NCI-H1092 (cell line): ENCODE measurements around the gene ECHDC3.
"Not testable (repeated sequence)": the region's sequence is repeated elsewhere in the genome, so short reads cannot be mapped to it uniquely, and the experiment has no call there.

Source experiments
- DNase-seq: peaks from one replicate; lab custom pipeline; 2025; lab: John Stamatoyannopoulos, UW

Gene ECHDC3

DNA sequence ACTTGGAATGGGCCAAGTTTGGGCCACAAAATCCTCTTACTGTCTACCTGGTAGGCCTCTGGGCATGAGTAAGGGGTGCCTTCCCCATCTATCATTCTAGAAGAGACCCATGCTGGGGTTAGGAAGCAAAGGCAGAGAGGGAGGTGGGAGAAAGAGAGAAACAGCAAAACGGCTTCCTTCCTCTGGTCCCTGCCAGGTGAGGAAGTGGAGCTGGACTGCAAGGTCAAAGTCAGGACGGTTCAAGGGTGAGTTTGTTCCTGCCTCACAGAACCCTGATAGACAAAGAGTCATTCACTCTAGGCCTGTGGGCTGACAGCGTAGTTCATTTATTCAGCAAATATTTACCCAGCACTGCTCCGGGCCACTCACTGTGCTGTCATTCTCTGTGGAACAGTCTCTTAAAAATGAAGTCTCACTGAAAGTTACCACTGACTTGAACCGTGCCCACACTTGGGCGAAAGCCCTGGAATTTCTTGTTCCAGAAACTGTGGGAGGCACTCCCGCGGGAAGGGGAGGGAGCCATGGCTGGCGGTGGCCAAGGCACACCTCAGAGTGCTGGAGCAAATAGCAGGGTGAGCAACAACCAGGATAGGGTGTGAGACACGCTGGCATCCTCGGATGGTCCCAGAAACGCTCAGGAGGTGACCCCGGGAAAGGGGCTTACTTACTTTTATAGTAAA, 26.2 kb upstream of the ECHDC3 start:
- no peak for DNase-seq

DNA sequence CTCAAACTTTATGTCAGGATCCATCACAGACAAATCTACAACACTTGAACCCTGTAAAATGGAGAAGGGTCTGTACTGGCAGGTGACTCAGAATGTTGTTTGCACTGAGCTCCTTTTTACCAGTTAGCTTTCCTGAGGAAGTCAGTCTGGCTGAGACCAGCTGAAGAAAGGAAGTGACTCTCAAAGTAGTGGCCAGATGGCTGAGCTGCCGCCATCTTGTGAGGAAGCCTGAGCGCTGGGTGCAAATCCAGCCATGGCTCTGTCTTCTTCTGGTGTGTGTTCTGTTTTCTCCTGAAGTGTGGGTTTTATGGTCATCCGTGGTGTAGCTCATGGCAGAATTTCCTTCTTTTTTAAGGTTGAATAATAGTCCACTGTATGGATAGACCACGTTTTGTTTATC, 25.5 kb upstream of the ECHDC3 start:
- DNase-seq: no peak

DNA sequence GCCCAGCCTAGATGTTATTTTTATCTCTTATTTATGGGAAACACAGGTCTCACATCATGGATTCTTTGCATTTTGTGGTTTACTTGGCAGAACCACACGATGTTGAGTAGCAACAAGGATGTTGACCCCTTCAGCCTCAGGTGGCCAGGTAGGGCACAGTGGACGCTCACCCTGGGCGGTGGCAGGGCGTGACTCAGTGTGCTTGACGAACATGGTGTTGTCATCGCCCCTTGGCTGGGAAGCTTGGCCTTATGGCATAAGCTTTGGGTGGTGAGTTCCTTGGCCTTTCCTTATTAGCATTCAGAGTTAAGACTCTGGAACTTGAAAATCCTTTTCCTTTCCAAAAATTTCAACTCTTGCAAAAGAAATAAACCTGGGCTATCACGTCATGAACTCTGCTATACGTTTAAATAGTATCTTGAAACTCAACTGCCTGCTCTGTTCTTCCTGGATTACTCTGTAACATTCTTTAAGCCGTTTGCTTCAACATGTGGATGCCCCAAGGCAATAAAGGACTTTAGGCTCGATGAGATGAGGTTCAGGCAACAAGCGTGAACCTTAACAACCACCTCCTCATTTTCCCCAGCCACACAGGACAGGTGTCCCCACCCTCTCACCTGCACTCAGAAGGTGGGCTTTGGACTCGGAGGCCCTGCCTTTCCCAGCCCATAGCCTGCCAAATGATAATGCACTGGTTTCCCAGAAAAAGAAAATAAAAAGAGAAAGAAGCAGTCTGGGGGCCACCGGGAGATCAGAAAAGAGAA, 22.5 kb upstream of the ECHDC3 start:
- no peak for DNase-seq

DNA sequence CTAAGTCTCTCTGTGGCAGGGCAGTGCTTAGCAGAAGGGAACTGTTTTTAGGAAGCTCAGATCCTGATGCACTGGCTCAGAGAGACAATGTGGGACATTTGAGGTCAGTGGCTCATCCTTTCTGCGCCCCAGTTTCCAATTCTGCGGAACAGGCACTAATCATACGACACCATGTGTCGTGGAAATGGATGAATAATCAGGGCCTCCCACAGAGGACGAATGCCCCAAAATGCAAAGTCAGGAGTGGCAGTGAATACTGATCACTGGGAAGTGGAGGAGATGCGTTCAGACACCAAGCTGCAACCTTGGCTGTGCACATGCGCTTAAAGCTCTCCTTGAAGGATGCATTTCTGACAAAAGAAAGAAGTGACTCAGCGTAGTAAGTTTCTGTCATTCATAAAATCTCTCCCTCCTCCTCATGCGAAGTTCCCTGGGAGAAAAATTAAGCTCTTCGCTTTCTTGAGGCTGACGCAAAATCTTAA, 21.9 kb upstream of the ECHDC3 start:
- DNase-seq: no peak

DNA sequence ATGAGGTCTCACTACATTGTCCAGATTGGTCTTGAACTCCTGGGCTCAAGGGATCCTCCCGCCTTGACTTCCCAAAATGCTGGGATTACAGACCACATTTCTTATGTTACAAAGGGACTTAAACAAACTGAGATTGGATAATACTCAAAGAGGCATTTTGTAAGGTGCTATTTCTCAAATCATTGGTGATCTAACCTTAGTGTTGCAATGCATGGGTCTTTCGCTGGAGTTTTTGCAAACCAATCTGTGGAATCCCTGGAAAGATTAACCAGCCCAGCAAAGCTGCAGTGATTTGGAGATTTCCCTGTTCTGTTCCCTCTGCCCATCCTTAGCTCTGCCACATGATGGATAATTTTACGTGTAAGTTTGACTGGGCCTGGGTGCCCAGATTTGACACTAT, 20.4 kb upstream of the ECHDC3 start:
- no peak for DNase-seq

DNA sequence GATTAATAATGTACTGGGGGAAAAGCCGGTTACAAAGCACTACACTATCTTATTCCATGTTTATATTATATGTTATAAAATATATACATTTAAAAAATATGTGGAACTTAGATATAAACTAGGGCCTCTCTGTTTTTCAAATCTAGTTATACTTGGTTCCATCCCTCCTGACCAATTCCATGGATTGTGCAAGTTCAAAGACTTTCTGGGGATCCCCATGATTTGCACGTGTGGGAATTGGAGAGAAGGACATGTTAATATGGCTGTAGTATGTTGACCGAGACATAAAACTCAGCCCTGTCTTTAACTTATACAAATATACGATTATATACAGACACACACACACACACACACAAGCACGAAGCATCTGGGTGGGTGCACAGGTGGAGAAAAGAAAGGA, 18.8 kb upstream of the ECHDC3 start:
- no peak for DNase-seq

DNA sequence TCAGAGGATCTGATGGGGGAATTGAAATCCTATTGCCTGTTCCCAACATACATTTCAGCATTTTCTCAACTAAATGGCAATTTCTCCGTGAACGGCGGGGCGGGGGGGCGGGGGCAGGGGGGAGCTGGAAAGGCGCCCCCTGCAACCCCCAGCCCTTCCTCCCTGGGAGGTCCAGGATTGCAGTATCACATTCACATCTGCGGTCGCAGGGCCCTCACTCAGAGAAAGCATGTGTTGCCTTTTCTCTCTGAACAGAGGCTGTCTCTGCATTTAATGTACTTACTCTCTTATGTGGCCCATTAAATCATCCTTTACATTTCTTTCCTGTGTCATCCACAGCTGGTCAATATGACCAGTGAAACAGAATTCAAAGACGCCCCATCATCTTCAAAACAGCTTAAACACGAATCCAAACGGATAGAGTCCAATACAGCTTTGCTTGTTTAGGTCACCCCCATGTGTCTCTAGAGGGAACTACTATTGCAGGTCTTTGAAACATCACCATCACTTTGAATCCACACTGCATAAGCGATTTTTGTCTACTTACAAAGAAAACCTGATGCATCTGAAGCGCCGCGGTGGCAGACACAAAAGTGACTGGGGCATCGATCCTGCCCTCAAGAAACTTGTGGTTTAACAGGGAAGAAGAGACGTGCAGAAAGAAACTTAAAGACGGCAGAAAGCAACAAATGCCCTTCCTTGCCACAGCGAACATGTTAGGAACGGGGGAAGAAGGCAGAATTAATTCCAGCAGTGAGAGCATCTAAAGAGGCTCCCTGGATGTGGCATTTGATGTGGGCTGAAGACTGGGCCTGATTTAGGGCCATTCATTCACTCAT, 17.0 kb upstream of the ECHDC3 start:
- no peak for DNase-seq

DNA sequence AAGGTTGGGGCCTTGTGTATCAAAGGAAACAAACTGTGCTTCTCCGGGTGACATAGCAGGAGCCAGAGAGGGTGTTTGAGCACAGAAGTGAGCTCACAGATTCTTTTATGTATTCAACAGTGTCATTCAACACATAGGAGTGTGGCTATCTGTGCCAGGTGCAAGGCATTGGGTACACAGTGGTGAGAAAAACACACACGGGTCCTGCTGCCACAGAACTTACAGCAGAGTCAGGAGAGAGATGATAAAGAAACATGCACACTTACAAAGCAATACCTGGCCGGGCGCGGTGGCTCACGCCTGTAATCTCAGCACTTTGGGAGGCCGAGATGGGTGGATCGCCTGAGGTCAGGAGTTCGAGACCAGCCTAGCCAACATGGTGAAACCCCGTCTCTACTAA, 16.3 kb upstream of the ECHDC3 start:
- no peak for DNase-seq

DNA sequence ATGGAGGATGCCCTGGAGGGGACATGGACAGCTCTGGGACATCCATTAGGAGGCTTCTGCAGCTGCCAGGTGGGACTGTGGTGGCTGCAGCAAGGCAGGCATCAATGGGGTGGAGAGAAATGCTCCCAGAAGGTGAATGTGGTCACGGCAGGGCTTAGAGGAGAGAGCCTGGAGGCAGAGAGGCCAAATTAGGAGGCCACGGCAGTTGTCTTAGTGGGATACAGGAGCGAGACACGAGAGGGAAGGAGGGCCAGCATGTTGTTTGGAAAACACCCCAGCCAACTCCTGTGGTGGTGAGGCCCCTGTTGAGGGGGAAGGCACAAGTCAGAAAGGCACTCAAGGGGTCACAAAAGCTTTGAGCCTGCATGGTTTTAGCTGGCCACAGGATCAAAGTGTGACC, 14.6 kb upstream of the ECHDC3 start:
- no peak for DNase-seq

DNA sequence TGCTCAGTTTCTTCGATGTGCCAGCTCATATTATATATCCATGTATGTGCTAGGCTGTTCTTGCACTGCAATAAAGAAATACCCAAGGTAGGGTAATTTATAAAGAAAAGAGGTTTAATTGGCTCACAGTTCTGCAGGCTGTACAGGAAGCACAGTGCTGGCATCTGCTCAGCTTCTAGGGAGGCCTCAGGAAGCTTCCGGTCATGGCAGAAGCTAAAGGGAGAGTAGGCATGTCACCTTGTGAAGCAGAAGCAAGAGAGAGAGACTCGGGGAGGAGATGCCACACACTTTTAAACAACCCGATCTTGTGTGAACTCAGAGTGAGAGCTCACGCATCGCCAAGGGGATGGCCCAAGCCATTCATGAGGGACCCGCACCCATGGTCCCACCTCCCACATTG, 13.8 kb upstream of the ECHDC3 start:
- no peak for DNase-seq

DNA sequence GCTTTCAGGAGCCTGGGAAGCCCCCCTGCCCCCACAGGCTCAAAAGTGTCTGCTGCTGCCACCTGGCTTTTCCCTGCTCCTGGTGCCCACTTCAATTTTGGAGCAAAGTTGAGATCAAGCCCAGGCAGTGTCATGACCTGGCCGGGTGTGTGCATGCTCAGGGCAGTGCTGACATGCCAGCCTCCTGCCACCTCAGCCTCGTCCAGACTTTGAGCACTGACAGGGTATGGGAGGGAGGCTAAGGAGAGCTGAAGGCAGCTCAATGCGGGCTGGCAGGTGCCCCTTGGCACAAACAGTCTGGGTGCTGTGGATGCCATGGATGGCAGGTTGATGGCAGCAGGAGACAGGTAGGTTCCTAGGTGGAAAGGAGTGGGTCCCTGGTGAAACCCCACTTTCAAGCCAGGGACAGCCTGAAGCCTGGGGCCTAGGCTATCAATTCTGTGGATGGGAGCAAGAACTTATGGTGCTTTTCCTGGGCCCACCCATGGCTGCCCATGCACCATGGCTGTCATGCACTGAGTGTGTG, 12.3 kb upstream of the ECHDC3 start:
- DNase-seq: no peak

DNA sequence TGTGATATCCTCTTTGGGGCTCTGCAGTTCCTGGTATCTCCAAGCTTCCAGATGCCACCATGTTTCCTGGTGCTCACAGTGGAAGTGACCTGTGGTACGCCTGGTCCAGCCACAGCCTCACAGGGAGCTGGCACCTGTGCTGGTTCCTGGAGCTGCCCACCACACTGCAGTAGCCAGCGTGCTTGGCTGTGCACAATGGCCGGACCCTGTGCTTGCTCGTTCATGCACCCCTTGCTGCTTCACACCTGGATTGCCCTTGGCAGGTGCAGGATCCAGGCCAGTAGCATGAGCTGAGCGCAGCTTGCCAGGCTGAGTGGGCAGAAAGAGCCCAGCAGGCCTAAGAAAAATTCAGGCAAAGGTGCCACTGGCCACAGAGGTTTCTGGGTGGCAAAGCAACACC, 11.4 kb upstream of the ECHDC3 start:
- no peak for DNase-seq

DNA sequence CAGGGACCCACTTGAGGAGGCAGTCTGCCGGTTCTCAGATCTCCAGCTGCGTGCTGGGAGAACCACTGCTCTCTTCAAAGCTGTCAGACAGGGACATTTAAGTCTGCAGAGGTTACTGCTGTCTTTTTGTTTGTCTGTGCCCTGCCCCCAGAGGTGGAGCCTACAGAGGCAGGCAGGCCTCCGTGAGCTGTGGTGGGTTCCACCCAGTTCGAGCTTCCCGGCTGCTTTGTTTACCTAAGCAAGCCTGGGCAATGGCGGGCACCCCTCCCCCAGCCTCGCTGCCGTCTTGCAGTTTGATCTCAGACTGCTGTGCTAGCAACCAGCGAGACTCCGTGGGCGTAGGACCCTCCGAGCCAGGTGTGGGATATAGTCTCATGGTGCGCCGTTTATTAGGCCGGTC, 5.4 kb upstream of the ECHDC3 start:
- DNase-seq: not testable (repeated sequence)

DNA sequence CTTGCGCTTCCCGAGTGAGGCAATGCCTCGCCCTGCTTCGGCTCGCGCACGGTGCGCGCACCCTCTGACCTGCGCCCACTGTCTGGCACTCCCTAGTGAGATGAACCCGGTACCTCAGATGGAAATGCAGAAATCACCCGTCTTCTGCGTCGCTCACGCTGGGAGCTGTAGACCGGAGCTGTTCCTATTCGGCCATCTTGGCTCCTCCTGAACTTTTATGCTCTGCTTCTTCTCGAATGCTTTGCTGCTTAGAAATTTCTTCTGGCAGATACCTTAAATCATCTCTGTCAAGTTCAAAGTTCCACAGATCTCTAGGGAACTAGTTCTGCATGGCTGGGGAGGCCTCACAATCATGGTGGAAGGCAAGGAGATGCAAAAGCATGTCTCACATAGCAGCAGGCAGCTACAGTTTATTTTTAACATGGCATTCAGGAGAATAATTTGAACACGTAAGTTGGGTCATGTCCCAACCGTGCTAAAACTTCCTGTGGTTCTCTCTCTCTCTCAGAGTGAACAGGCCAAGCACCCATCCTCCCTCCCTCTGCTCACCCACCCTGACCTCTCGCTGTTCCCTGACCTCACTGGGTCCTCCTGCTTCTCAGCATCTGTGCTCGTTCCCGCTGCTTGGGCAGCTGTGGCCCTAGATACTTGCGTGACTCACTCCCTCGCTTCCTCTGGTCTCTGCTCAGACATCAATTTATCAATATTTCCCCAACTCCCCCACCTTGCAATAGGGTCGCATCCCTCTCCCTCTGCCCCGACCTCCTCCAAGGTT, 4.7 kb upstream of the ECHDC3 start:
- DNase-seq: not testable (repeated sequence)

DNA sequence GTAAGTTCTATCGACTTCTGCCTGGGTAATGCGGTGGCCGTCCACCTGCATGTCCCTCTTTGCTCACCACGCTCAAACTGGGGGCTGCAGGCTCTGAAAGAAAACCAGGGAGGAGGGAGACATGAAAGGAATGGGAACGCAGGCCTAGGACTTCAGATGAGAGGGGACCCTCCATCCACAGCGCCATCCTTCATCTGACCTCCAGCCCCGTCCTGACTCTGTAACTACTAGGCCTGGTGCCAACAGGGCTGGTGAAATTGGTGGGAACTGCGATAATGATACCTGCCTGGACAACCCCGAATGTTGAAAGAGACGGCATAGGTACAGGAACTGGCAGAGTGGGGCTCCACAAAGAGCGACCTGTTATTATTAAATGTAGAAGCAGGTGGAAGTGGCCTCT, 1.3 kb upstream of the ECHDC3 start:
- no peak for DNase-seq

DNA sequence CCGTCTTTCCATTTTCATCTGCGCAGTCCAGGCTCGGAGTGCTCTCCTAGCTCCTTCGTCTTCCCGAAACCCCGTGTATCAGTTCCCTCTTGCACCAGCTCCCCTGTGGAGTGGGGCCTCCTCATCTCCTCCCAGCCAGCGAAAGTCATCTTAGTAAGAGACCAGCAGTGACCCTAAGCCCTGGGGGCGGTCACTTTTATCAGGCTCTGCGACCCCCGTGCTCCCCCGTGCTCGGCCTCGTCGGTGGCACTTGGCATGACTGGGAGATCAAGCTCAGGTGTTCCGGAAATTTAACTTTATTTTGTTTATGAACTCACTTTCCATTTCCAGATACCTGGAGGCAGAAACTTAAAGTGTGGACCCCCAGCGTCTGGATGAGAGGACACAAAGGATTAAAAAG, 574 bp upstream of the ECHDC3 start:
- no peak for DNase-seq

DNA sequence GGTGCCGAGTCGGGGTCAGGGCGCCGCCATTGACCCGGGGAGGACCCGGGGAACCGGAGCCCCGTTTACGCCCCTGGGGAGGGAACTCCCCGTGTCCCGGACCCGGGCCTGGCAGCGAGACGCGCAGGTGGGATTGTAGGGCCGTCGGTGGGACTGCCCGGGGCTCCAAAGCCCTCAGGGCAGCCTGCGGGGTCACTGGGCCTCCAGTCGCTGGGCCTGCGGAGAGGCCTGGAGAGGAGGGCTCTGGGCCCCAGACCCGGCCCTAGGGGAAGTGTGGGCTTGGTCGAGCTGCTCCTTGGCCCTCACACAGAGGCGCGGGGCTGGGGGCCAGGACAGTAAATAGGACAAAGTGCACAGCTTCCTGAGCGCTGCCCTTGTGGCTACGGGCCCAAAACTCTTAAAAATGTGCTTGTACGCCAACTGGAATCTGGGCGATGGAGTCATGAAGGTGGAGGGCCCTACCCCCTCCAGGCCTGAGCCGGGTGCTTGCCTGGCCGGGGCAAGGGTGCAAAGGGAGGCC, 657 bp downstream of the ECHDC3 start:
- no peak for DNase-seq

DNA sequence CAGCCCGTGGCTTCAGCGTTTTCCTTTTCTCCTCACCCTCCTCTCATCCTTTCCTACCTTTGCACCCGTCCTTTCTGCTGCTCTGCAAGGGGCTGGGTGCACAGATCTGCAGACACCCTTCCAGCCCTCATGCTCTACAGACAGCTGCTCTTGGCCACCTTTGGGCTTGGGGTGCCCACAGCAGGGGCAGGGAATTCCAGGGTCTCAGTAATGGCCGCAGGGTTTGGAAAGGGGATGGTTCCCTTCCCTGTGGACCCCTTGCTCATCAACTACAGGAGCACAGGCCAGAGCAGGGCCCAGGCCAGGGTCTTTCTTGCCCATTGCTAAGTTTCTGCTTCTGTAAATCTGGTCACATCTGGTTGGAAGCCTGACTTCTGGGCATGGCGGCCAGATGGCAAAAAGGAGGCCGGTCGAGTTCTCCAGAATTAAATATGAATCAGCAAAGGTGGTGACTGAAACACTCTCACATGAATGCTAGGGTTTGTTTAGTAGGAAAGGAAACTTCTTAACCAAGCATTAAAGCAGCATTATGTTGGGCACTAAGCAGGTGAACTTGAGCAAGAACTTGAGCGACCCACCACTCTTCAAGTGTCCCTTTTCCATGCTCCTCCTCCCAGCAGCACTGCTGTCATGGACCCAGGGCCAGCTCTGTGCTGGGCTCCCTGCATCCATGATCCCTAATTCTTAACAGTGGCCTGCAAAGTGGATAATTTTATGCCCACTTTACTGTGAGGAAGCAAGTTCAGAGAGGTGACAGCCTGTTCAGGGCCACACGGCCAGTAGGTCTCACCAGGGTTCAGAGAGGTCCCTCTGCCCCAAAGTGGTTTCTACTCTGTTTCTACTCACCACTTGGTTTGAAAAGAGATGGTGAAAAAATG, 1.5 kb downstream of the ECHDC3 start:
- DNase-seq: no peak

DNA sequence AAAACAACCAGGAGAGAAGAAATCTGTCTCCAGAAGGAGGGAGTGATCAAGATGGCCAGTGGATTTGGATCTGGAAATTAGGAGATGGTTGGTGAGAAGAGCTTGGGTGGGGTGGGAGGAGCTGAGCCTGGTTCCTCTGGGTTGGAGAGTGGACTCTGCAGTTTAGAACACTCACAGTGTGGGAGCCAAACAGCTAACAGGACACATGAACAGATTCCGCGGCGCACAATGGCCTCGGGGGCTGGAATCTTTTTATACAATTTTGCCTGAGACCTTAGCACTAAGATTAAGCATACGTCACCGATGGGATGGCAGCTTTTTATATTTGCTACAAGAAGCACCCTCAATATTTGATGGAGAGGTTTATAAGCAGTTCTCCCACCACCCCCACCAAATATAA, 2.9 kb downstream of the ECHDC3 start:
- no peak for DNase-seq

DNA sequence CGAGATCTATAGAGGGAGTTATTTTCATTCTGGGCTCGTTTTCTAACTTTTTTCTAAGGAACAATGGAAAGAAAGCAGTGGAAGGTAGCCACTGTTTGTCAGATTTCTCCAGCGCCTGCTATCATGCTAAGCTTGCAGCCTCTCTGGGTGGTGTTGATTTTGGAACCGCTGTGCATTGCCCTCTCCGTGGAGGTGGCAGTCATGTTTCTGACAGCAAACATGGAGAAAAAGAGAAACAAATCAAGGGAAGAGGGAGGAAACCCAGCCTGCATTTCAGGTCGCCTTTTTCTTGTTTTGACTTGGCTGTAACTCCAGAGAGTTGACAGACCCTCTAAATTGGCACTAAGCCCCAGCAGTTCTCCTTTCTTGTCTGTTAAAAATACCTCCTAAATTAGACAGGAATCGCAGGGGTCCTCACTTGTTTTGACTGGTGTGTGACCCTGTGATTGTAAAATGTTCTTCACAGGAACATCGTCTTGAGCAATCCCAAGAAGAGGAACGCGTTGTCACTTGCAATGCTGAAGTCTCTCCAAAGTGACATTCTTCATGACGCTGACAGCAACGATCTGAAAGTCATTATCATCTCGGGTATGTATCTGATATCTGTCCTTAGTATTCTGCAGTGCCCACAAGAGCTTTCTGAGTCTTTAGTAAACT, 4.8 kb downstream of the ECHDC3 start:
- no peak for DNase-seq
